ENCODE results near the gene SH3PXD2A. TPM values are rescaled to one million over a fixed set of nuclear protein-coding genes. Genes with fewer than 3 reads are reported as not detected.
A peak's percentile ranks its signal among the peaks of the same experiment; 100 is the strongest.

Gene SH3PXD2A
- total RNA-seq, 1 donor from 2014 or later: 17.3 TPM

GRCh38 chr10:103681617-103682399 is 173.6 kb downstream of the SH3PXD2A start:
- Mint-ChIP-seq H3K4me3 (ENCODE audit: unreplicated experiment) (no peak overlapping the region), H3K27me3 (ENCODE audit: low read depth, unreplicated experiment) (peaks cover 2% of the 10 kb centered on the region), H3K4me1 (ENCODE audit: low read depth, unreplicated experiment) (peaks cover 14% of the 10 kb centered on the region), H3K9me3 (ENCODE audit: unreplicated experiment) (no peaks in the 10 kb centered on the region), H3K27ac (ENCODE audit: unreplicated experiment) (peak overlapping the region; percentile 12), H3K36me3 (ENCODE audit: low read depth, unreplicated experiment) (no peaks in the 10 kb centered on the region)
- no peaks in the 10 kb centered on the region for H3K27me3 ChIP-seq (ENCODE audit: insufficient read depth, low read length)
- peaks cover 18% of the 10 kb centered on the region for H3K4me1 ChIP-seq (ENCODE audit: insufficient read depth, low read length)
- H3K36me3 ChIP-seq (ENCODE audit: insufficient read depth, low read length): no peaks in the 10 kb centered on the region
- H4K20me1 ChIP-seq (ENCODE audit: insufficient read depth, low read length): peaks cover 10% of the 10 kb centered on the region
- TF ChIP-seq CTCF (IDR thresholded peaks at IDR 0.05; ENCODE audit: insufficient read depth, low read depth, low read length): no peak
- no peak for TF ChIP-seq EZH2 (IDR thresholded peaks at IDR 0.05; ENCODE audit: insufficient read depth, low read length)
- H3K9me3 ChIP-seq (ENCODE audit: insufficient read depth, low read depth, low read length): no peaks in the 10 kb centered on the region
- no peak overlapping the region for H3K4me2 ChIP-seq (ENCODE audit: low read length)
- H3K4me3 ChIP-seq (ENCODE audit: insufficient read depth, low read depth, low read length): no peak overlapping the region
- H3K27ac ChIP-seq (ENCODE audit: low read depth, low read length): no peak overlapping the region
- no peak overlapping the region for H3K9ac ChIP-seq (ENCODE audit: low read length)
- H2AFZ ChIP-seq (ENCODE audit: low read depth, low read length): no peak overlapping the region
- FAIRE-seq: no peak
- DNase-seq (ENCODE audit: low read depth): no peak
- H3K79me2 ChIP-seq (ENCODE audit: insufficient read depth, low read length): no peaks in the 10 kb centered on the region

DNA sequence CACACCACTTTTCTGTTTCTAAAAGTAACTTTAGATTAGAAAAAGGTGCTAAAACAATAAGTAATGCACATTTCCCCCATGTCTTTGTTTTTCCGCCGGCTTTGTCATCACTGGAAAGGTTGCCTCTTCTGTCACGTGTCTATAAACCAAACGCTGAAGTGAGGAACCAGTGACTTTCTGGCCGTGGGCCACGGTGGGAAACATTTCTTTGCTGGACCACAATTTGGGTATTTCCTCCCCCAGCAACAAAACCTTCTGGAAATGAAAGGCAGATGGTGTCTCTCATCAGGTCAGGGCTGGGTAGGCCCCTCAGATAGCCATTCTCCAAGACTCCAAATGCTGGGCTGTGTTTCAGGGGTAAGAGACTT is 174.5 kb downstream of the SH3PXD2A start:
- Histone ChIP-seq H3K4me3 (ENCODE audit: insufficient read depth, low read depth, low read length) (no peak overlapping the region), H4K20me1 (ENCODE audit: insufficient read depth, low read length) (peaks cover 4% of the 10 kb centered on the region), H2AFZ (ENCODE audit: low read depth, low read length) (no peak overlapping the region), H3K36me3 (ENCODE audit: insufficient read depth, low read length) (no peaks in the 10 kb centered on the region), H3K9ac (ENCODE audit: low read length) (no peak overlapping the region), H3K27me3 (ENCODE audit: insufficient read depth, low read length) (no peaks in the 10 kb centered on the region), H3K4me2 (ENCODE audit: low read length) (no peak overlapping the region), H3K4me1 (ENCODE audit: insufficient read depth, low read length) (peaks cover 23% of the 10 kb centered on the region), H3K27ac (ENCODE audit: low read depth, low read length) (no peak overlapping the region), H3K9me3 (ENCODE audit: insufficient read depth, low read depth, low read length) (no peaks in the 10 kb centered on the region), H3K79me2 (ENCODE audit: insufficient read depth, low read length) (no peaks in the 10 kb centered on the region)
- DNase-seq (ENCODE audit: low read depth): no peak
- Mint-ChIP-seq H3K27me3 (ENCODE audit: low read depth, unreplicated experiment) (peaks cover 2% of the 10 kb centered on the region), H3K4me1 (ENCODE audit: low read depth, unreplicated experiment) (peaks cover 24% of the 10 kb centered on the region), H3K9me3 (ENCODE audit: unreplicated experiment) (no peaks in the 10 kb centered on the region), H3K36me3 (ENCODE audit: low read depth, unreplicated experiment) (no peaks in the 10 kb centered on the region), H3K27ac (ENCODE audit: unreplicated experiment) (no peak overlapping the region), H3K4me3 (ENCODE audit: unreplicated experiment) (no peak overlapping the region)
- TF ChIP-seq CTCF (IDR thresholded peaks at IDR 0.05; ENCODE audit: insufficient read depth, low read depth, low read length) (no peak), EZH2 (IDR thresholded peaks at IDR 0.05; ENCODE audit: insufficient read depth, low read length) (no peak)
- no peak for FAIRE-seq
